GM23338 (cell line): Measurements from ENCODE around the gene PTPRF.

Experiments
- EZH2 ChIP-seq: fragments of 200-600 bp; sonication (generic); IDR thresholded peaks from one replicate; pipeline ENCODE4 v1.8.0; 2017; ENCODE audit warnings: antibody characterized with exemption, mild to moderate bottlenecking, low read depth; ENCODE audit not compliant: unreplicated experiment
- EZH2phosphoT487 ChIP-seq: fragments of 200-600 bp; sonication (generic); IDR thresholded peaks from one replicate; pipeline ENCODE4 v1.8.1; 2018; ENCODE audit warnings: antibody characterized with exemption; ENCODE audit not compliant: unreplicated experiment
- NANOG ChIP-seq: IDR thresholded peaks from 2 replicates; pipeline ENCODE4 v1.6.1; 2016; ENCODE audit warnings: antibody characterized with exemption, borderline replicate concordance
- TF ChIP-seq, protein P1 (sequence below), 2 experiments: fragments of 200-600 bp in 1 of 2; sonication (generic) in 1 of 2; conservative IDR thresholded peaks; 2 replicates each; pipeline versions ENCODE4 v1.5.1 to v1.6.1; 2016 to 2017; ENCODE audit warnings: antibody characterized with exemption in 2 of 2, low read depth in 2 of 2, mild to moderate bottlenecking in 2 of 2, moderate library complexity in 1 of 2
- TF ChIP-seq, protein P2 (sequence below): IDR thresholded peaks from one replicate; pipeline ENCODE4 v1.6.1; 2018; ENCODE audit warnings: antibody characterized with exemption; ENCODE audit not compliant: unreplicated experiment

DNA sequence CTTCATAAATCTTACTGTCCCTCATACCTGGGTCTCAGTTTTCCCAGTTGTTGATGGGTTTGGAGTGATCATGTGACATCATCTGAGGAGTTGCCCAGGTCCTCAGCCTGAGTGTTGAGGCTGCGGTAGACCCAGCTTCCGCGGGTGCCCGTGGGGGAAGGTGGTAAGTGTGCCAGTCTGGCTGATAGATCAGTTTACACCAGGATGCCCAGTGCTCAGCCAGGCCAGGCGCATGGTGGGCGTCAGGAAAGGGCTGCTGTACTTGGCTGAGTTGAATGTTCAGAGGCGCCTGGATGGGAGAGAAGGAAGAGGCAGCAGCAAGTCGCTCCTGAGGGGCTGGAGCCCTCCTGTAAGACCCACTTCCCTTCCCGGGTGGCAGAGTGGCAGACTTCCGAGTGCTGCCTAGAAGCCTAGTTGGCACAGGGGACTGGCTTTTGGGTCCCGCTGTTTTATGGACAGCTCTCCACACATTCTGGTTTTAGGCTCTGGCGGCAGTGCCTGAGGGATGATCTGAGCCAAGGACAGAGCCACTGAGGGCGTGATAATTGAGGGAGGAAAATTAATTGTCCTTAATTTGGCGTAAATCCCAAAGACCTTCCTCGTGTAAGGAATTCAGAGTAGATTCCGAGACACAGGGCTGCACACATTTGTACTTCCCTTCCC is 35.8 kb downstream of the PTPRF start:
- TF ChIP-seq, protein P1, sequence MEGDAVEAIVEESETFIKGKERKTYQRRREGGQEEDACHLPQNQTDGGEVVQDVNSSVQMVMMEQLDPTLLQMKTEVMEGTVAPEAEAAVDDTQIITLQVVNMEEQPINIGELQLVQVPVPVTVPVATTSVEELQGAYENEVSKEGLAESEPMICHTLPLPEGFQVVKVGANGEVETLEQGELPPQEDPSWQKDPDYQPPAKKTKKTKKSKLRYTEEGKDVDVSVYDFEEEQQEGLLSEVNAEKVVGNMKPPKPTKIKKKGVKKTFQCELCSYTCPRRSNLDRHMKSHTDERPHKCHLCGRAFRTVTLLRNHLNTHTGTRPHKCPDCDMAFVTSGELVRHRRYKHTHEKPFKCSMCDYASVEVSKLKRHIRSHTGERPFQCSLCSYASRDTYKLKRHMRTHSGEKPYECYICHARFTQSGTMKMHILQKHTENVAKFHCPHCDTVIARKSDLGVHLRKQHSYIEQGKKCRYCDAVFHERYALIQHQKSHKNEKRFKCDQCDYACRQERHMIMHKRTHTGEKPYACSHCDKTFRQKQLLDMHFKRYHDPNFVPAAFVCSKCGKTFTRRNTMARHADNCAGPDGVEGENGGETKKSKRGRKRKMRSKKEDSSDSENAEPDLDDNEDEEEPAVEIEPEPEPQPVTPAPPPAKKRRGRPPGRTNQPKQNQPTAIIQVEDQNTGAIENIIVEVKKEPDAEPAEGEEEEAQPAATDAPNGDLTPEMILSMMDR (conservative IDR thresholded peaks at IDR 0.05; ENCODE audit: low read depth in 2 of 2) = no peak
- TF ChIP-seq EZH2phosphoT487 (no peak), EZH2 (no peak), NANOG (no peak)
- TF ChIP-seq, protein P2, sequence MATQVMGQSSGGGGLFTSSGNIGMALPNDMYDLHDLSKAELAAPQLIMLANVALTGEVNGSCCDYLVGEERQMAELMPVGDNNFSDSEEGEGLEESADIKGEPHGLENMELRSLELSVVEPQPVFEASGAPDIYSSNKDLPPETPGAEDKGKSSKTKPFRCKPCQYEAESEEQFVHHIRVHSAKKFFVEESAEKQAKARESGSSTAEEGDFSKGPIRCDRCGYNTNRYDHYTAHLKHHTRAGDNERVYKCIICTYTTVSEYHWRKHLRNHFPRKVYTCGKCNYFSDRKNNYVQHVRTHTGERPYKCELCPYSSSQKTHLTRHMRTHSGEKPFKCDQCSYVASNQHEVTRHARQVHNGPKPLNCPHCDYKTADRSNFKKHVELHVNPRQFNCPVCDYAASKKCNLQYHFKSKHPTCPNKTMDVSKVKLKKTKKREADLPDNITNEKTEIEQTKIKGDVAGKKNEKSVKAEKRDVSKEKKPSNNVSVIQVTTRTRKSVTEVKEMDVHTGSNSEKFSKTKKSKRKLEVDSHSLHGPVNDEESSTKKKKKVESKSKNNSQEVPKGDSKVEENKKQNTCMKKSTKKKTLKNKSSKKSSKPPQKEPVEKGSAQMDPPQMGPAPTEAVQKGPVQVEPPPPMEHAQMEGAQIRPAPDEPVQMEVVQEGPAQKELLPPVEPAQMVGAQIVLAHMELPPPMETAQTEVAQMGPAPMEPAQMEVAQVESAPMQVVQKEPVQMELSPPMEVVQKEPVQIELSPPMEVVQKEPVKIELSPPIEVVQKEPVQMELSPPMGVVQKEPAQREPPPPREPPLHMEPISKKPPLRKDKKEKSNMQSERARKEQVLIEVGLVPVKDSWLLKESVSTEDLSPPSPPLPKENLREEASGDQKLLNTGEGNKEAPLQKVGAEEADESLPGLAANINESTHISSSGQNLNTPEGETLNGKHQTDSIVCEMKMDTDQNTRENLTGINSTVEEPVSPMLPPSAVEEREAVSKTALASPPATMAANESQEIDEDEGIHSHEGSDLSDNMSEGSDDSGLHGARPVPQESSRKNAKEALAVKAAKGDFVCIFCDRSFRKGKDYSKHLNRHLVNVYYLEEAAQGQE = no peak
